Glomerular visceral epithelial cell (primary cell): ENCODE measurements around the gene TM4SF1.

Source experiments
- DNase-seq: peaks from one replicate; pipeline ENCODE4 v3.0.0-alpha.2; 2016; ENCODE audit errors: extremely low spot score

Gene TM4SF1

GRCh38 chr3:149375501-149376196 lies 1.8 kb downstream of the TM4SF1 start:
- DNase-seq, result no peak

- no peak for DNase-seq
Observed at GRCh38 chr3:149374793-149375500, 2.5 kb downstream of the TM4SF1 start.

GRCh38 chr3:149374391-149374790 lies 3.1 kb downstream of the TM4SF1 start:
- no peak for DNase-seq

GRCh38 chr3:149373235-149374125 lies 4.0 kb downstream of the TM4SF1 start:
- no peak for DNase-seq

GRCh38 chr3:149371723-149372114 lies 5.7 kb downstream of the TM4SF1 start:
- DNase-seq, result no peak

GRCh38 chr3:149371001-149371722 lies 6.3 kb downstream of the TM4SF1 start:
- DNase-seq, result no peak

- DNase-seq, result no peak
Observed at GRCh38 chr3:149369991-149370866, 7.2 kb downstream of the TM4SF1 start.

GRCh38 chr3:149368674-149369497 lies 8.6 kb downstream of the TM4SF1 start:
- DNase-seq, result no peak

- DNase-seq, result no peak
Observed at GRCh38 chr3:149368201-149368673, 9.2 kb downstream of the TM4SF1 start.

- DNase-seq, result peak; percentile 48
Observed at GRCh38 chr3:149366941-149367840, 10.3 kb downstream of the TM4SF1 start.

- DNase-seq, result no peak
Observed at GRCh38 chr3:149366031-149366430, 11.4 kb downstream of the TM4SF1 start.

- no peak for DNase-seq
Observed at GRCh38 chr3:149364624-149365023, 12.8 kb downstream of the TM4SF1 start.

- DNase-seq, result no peak
Observed at GRCh38 chr3:149363053-149363452, 14.4 kb downstream of the TM4SF1 start.

- DNase-seq, result no peak
Observed at GRCh38 chr3:149362366-149362765, 15.1 kb downstream of the TM4SF1 start.

- DNase-seq, result no peak
Observed at GRCh38 chr3:149356630-149357029, 20.8 kb downstream of the TM4SF1 start.

GRCh38 chr3:149356044-149356592 lies 21.3 kb downstream of the TM4SF1 start:
- no peak for DNase-seq

GRCh38 chr3:149353581-149354184 lies 23.8 kb downstream of the TM4SF1 start:
- no peak for DNase-seq

- peak; percentile 54 for DNase-seq
Observed at GRCh38 chr3:149352556-149352955, 24.9 kb downstream of the TM4SF1 start.
